Osteocyte (in vitro differentiated cells): ENCODE results near the gene FAM81A. TPM values are rescaled to one million over a fixed set of nuclear protein-coding genes. Genes with fewer than 3 reads are reported as not detected.
"Not testable (repeated sequence)": the region's sequence is repeated elsewhere in the genome, so short reads cannot be mapped to it uniquely, and the experiment has no call there.

Source experiments
- DNase-seq: peaks from one replicate; pipeline ENCODE4 v3.0.0; 2021; ENCODE audit warnings: mixed read lengths; ENCODE audit not compliant: unreplicated experiment; ENCODE audit errors: extremely low spot score
- H3K27ac Mint-ChIP-seq: one replicate; pipeline ENCODE4 v1.8.0; 2021; ENCODE audit warnings: mild to moderate bottlenecking, mixed read lengths; ENCODE audit not compliant: unreplicated experiment
- H3K27me3 Mint-ChIP-seq: one replicate; pipeline ENCODE4 v1.8.0; 2021; ENCODE audit warnings: mixed read lengths; ENCODE audit not compliant: unreplicated experiment
- H3K36me3 Mint-ChIP-seq: one replicate; pipeline ENCODE4 v1.8.0; 2021; ENCODE audit warnings: mixed read lengths; ENCODE audit not compliant: unreplicated experiment
- H3K4me1 Mint-ChIP-seq: one replicate; pipeline ENCODE4 v1.8.0; 2021; ENCODE audit warnings: mixed read lengths; ENCODE audit not compliant: unreplicated experiment
- H3K4me3 Mint-ChIP-seq: one replicate; pipeline ENCODE4 v1.8.0; 2021; ENCODE audit warnings: mild to moderate bottlenecking, moderate library complexity, mixed read lengths; ENCODE audit not compliant: unreplicated experiment
- H3K9me3 Mint-ChIP-seq: one replicate; pipeline ENCODE4 v1.8.0; 2021; ENCODE audit warnings: mixed read lengths; ENCODE audit not compliant: unreplicated experiment
- CTCF ChIP-seq: fragments of 200-600 bp; sonication (generic); IDR thresholded peaks from 2 replicates; pipeline ENCODE4 v1.5.0; 2021; ENCODE audit warnings: antibody characterized with exemption, mild to moderate bottlenecking, moderate library complexity
- total RNA-seq: library from RNA; stranded (reverse); gene quantifications from 2 replicates; pipeline ENCODE4 v1.2.1, GENCODE V29; 2021

FAM81A gene
- total RNA-seq, 1 donor from 2014 or later = not detected

DNA sequence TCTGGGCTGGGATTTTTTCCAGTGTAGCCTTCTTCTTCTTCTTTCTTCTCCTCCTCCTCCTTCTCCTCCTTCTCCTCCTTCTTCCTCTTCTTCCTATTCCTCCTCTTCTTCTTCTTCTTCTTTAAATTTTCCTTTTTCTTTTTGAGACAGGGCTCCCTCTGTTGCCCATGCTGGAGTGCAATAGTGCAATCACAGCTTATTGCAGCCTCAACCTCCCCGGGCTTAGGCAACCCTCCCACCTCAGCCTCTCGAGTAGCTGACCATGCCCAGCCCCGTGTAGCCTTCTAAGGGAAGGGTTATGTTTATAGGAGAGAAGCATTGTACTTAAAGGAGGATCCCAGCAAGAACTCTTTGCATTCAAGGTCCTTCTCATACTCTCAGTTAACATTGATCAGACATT lies 41.3 kb upstream of the FAM81A start:
- H3K27me3 Mint-ChIP-seq = peaks cover 47% of the 10 kb centered on the region
- no peaks in the 10 kb centered on the region for H3K36me3 Mint-ChIP-seq

GRCh38 chr15:59398220-59398619 lies 39.8 kb upstream of the FAM81A start:
- TF ChIP-seq CTCF = no peak
- Mint-ChIP-seq H3K4me1 (peaks cover 5% of the 10 kb centered on the region), H3K27ac (no peak overlapping the region), H3K27me3 (peaks cover 49% of the 10 kb centered on the region), H3K36me3 (no peaks in the 10 kb centered on the region), H3K9me3 (no peaks in the 10 kb centered on the region), H3K4me3 (no peak overlapping the region)
- DNase-seq = no peak

More for the DNA sequence above, 41.3 kb upstream of the FAM81A start:
- Mint-ChIP-seq H3K4me3 (no peak overlapping the region), H3K27ac (no peak overlapping the region), H3K9me3 (no peaks in the 10 kb centered on the region), H3K4me1 (peaks cover 3% of the 10 kb centered on the region)
- no peak for DNase-seq
- no peak for TF ChIP-seq CTCF

DNA sequence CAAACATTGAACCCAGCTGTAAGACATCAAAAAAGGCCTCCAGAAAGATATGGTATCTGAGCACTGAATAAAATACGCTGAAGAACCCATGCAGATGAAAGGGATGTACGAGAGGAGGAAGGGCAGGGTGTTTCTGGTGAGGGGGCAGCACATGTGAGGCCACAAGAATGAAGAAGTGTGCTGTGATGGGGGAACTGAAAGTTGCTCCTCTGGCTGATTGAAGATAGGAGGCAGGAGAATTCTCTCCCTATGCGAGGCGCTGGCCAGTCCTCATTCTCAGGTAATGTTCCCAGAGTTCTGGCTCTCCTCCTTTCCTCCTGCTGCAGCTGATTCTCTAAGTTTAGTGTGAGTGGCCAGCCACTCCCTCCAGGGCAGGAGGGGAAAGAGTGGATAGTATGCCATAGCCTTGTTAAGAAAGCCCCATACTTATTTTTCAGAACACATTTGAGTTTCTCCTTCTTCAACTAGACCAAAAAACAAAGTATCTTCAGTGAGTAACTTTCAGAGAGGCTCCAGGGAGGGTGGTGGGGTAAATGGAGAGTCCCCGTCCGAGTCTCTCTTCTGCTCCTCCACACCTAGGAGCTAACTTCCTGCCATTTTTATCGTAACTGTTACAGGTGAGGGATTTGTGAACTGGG lies 38.4 kb upstream of the FAM81A start:
- DNase-seq = no peak
- Mint-ChIP-seq H3K4me3 (no peak overlapping the region), H3K4me1 (peaks cover 5% of the 10 kb centered on the region), H3K9me3 (no peaks in the 10 kb centered on the region), H3K27ac (no peak overlapping the region), H3K36me3 (no peaks in the 10 kb centered on the region), H3K27me3 (peaks cover 49% of the 10 kb centered on the region)
- TF ChIP-seq CTCF = no peak

GRCh38 chr15:59400103-59400813 lies 37.7 kb upstream of the FAM81A start:
- H3K4me1 Mint-ChIP-seq = peaks cover 5% of the 10 kb centered on the region
- DNase-seq = no peak
- TF ChIP-seq CTCF = no peak
- H3K36me3 Mint-ChIP-seq = no peaks in the 10 kb centered on the region
- H3K27ac Mint-ChIP-seq = no peak overlapping the region
- no peaks in the 10 kb centered on the region for H3K9me3 Mint-ChIP-seq
- H3K27me3 Mint-ChIP-seq = peaks cover 49% of the 10 kb centered on the region
- H3K4me3 Mint-ChIP-seq = no peak overlapping the region

- Mint-ChIP-seq H3K27ac (peak overlapping the region; percentile 5), H3K27me3 (peaks cover 42% of the 10 kb centered on the region)
- DNase-seq, H3K4me1 Mint-ChIP-seq, H3K4me3 Mint-ChIP-seq, H3K9me3 Mint-ChIP-seq, H3K36me3 Mint-ChIP-seq: not testable (repeated sequence)
Observed at GRCh38 chr15:59401051-59401823, 36.7 kb upstream of the FAM81A start.
